Liver (tissue), 9 donors: ENCODE data around the gene ALPP. TPM values are rescaled to one million over a fixed set of nuclear protein-coding genes. Genes with fewer than 3 reads are reported as not detected.
"Not testable (repeated sequence)": the region's sequence is repeated elsewhere in the genome, so short reads cannot be mapped to it uniquely, and the experiment has no call there.

ENCODE experiments used
- DNase-seq: peaks from one replicate; pipeline ENCODE4 v3.0.0-alpha.2; 2017; ENCODE audit warnings: low spot score
- H3K27ac ChIP-seq, 2 donors: one replicate each; pipeline ENCODE4 v1.7.0; 2013; ENCODE audit warnings: inconsistent platforms in 2 of 2, low read length in 2 of 2, control low read depth in 1 of 2, low read depth in 1 of 2, mild to moderate bottlenecking in 1 of 2
- H3K27me3 ChIP-seq, 4 donors: one replicate each; pipeline versions ENCODE4 v1.6.1 to v1.7.0; 2013; ENCODE audit warnings: low read length in 3 of 4, inconsistent platforms in 1 of 4, mild to moderate bottlenecking in 1 of 4, moderate library complexity in 1 of 4; ENCODE audit not compliant: control insufficient read depth in 4 of 4, insufficient read depth in 4 of 4
- H3K36me3 ChIP-seq, 4 donors: one replicate each; pipeline versions ENCODE4 v1.6.1 to v1.7.0; 2013; ENCODE audit warnings: low read length in 3 of 4, mild to moderate bottlenecking in 3 of 4, low read depth in 1 of 4, moderate library complexity in 1 of 4; ENCODE audit not compliant: control insufficient read depth in 4 of 4, insufficient read depth in 3 of 4
- H3K4me1 ChIP-seq, 4 donors: one replicate each; pipeline versions ENCODE4 v1.6.1 to v1.7.0; 2013; ENCODE audit warnings: low read length in 3 of 4, mild to moderate bottlenecking in 3 of 4, moderate library complexity in 1 of 4; ENCODE audit not compliant: control insufficient read depth in 4 of 4, insufficient read depth in 4 of 4
- H3K4me3 ChIP-seq, 3 donors: one replicate each; pipeline versions ENCODE4 v1.6.1 to v1.7.0; 2013; ENCODE audit warnings: low read length in 3 of 3, control low read depth in 1 of 3, low read depth in 1 of 3, mild to moderate bottlenecking in 1 of 3
- H3K9ac ChIP-seq, 2 donors: one replicate each; pipeline ENCODE4 v1.7.0; 2013; ENCODE audit warnings: low read length in 2 of 2, mild to moderate bottlenecking in 2 of 2, moderate library complexity in 2 of 2, control low read depth in 1 of 2, low read depth in 1 of 2
- H3K9me3 ChIP-seq, 4 donors: one replicate each; pipeline versions ENCODE4 v1.6.1 to v1.7.0; 2013; ENCODE audit warnings: low read length in 3 of 4; ENCODE audit not compliant: control insufficient read depth in 4 of 4
- ATF3 ChIP-seq: IDR thresholded peaks from 2 replicates; pipeline ENCODE4 v1.6.1; 2016; ENCODE audit warnings: antibody characterized with exemption
- EGR1 ChIP-seq, 2 donors: IDR thresholded peaks; 2 replicates each; pipeline ENCODE4 v1.6.1; 2016 to 2018; ENCODE audit warnings: antibody characterized with exemption in 2 of 2, low read depth in 2 of 2
- GABPA ChIP-seq, 2 donors: IDR thresholded peaks in 1 of 2; conservative IDR thresholded peaks in 1 of 2; 2 replicates each; pipeline ENCODE4 v1.6.1; 2016; ENCODE audit warnings: antibody characterized with exemption in 2 of 2, mild to moderate bottlenecking in 1 of 2, moderate library complexity in 1 of 2
- HNF4A ChIP-seq, 2 donors: conservative IDR thresholded peaks; 2 replicates each; pipeline ENCODE4 v1.6.1; 2016; ENCODE audit warnings: antibody characterized with exemption in 2 of 2, mild to moderate bottlenecking in 2 of 2
- JUND ChIP-seq, 2 donors: IDR thresholded peaks; 2 replicates each; pipeline ENCODE4 v1.6.1; 2016; ENCODE audit warnings: antibody characterized with exemption in 2 of 2
- SP1 ChIP-seq: IDR thresholded peaks from 2 replicates; pipeline ENCODE4 v1.6.1; 2018; ENCODE audit warnings: antibody characterized with exemption, mild to moderate bottlenecking
- TAF1 ChIP-seq: conservative IDR thresholded peaks from 2 replicates; pipeline ENCODE4 v1.6.1; 2016; ENCODE audit warnings: antibody characterized with exemption, mild to moderate bottlenecking
- YY1 ChIP-seq: IDR thresholded peaks from 2 replicates; pipeline ENCODE4 v1.6.1; 2016; ENCODE audit warnings: antibody characterized with exemption, mild to moderate bottlenecking
- WGBS: extraction: QIAGEN DNeasy Blood & Tissue Kit; methylation state at CpG from one replicate; pipeline ENCODE4 v1.1.7; 2013; 5-methylcytosine and 5-hydroxymethylcytosine counted together
- polyA plus RNA-seq, 2 donors: library from polyadenylated mRNA; stranded (reverse) in 1 of 2; unstranded in 1 of 2; fragments of 200-250 nt in 1 of 2; fragments of >200 nt in 1 of 2; fragmentation: Nextera tagmentation in 1 of 2; extraction: Ambion mirVana in 1 of 2; gene quantifications; one replicate each; pipeline versions ENCODE4 v1.2.1 to v1.2.3, GENCODE V29; 2013 to 2015
- total RNA-seq, 2 donors: library from RNA; depleted of rRNA; stranded (reverse); fragments of >200 nt; gene quantifications; one replicate each; pipeline ENCODE4 v1.2.3, GENCODE V29; 2014
- TF ChIP-seq, protein P1 (sequence below): IDR thresholded peaks from 2 replicates; pipeline ENCODE4 v1.6.1; 2016; ENCODE audit warnings: antibody characterized with exemption
- donor health status: healthy.
- donor health status: healthy.
- donor health status: healthy.
- donor health status: healthy.
- donor health status: healthy.

The ALPP gene
- total and polyA plus RNA-seq, 4 donors: not detected

GRCh38 chr2:232369126-232369951, 9.2 kb upstream of the ALPP start:
- 83% methylated on average over 15 of the region's 15 CpGs for WGBS
- H3K4me1 ChIP-seq: peaks cover 0 to 2% (median 0%) of the 10 kb centered on the region in 4 donors
- no peak for DNase-seq
- TF ChIP-seq, protein P1, sequence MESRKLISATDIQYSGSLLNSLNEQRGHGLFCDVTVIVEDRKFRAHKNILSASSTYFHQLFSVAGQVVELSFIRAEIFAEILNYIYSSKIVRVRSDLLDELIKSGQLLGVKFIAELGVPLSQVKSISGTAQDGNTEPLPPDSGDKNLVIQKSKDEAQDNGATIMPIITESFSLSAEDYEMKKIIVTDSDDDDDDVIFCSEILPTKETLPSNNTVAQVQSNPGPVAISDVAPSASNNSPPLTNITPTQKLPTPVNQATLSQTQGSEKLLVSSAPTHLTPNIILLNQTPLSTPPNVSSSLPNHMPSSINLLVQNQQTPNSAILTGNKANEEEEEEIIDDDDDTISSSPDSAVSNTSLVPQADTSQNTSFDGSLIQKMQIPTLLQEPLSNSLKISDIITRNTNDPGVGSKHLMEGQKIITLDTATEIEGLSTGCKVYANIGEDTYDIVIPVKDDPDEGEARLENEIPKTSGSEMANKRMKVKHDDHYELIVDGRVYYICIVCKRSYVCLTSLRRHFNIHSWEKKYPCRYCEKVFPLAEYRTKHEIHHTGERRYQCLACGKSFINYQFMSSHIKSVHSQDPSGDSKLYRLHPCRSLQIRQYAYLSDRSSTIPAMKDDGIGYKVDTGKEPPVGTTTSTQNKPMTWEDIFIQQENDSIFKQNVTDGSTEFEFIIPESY: no peak
- TF ChIP-seq SP1 (no peak), GABPA (IDR thresholded peaks at IDR 0.05 in 1 of 2, conservative IDR thresholded peaks at IDR 0.05 in 1 of 2) (no peak), TAF1 (no peak), EGR1 (IDR thresholded peaks at IDR 0.05; ENCODE audit: low read depth in 2 of 2) (no peak), HNF4A (conservative IDR thresholded peaks at IDR 0.05) (peak in 1 of 2 donors; percentile 16), YY1 (no peak), ATF3 (no peak)
- no peak overlapping the region for H3K4me3 ChIP-seq
- H3K9ac ChIP-seq: no peak overlapping the region
- no peaks in the 10 kb centered on the region for H3K9me3 ChIP-seq
- no peaks in the 10 kb centered on the region for H3K36me3 ChIP-seq
- no peaks in the 10 kb centered on the region for H3K27me3 ChIP-seq
- no peak overlapping the region for H3K27ac ChIP-seq

DNA sequence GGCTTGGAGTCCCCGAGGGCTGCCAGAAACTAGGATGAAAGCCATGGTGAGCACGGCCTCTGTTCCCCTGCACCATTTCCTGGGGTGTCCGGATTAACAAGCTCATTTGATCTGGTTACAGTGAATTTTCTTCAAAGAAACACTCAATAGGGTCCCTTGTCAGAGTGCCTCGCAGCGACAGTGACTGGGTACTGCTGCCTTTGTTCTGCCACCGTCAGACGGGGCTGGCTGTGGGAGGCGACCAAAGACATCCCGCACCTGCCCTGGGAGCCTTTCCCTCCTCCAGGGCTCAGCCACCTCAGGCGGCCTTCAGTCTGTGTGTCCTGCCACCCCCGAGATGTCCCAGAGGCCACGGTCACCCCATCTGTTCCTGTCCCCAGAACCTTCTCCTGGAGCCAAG, 8.5 kb upstream of the ALPP start:
- H3K36me3 ChIP-seq, H3K9ac ChIP-seq, H3K4me3 ChIP-seq, DNase-seq, H3K27ac ChIP-seq, H3K27me3 ChIP-seq, H3K9me3 ChIP-seq, H3K4me1 ChIP-seq: not testable (repeated sequence)
- 50% methylated on average over 10 of the region's 12 CpGs for WGBS

DNA sequence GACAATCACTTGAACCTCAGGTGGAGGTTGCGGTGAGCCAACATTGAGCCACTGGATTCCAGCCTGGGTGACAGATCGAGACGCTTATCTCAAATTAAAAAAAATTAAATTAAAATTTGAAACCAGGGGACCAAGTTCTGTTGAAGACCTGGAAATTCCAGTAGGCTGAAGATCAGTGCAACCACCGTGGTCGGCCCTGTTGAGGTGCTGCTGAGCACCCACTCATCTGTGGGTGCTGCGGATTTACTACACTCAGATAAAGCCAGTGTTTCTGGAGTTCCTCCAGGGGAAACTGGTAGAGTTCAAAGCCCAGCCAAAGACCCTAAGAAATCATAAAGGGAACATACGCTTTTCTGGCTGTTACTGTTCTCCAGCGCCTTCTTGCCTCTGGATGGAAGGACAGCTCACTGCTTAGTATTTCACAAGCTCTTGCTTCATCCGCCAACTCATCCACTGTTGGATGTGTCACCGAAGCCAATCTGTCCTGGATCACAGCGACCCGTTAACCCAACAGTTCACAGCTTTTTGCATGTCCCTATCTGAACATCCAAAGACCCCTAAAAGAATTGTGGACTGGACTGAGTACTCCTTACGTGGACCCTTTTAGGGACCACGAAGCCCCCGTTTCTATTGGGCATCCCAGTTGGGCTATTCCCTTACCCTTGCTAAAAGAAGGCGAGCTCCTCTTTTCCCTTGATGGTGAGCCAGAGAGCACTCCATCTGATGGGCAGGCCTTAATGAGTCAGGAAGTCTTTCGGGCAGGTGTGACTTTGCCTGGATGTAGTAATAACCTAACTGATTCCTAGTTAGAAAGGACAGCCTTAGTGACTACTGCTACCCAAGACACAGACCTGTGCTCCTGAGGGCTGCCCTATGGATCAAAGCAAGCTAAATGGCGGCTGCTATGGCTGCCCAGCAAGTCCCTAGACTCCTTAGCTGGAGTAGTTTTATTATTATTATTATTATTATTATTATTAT, 6.0 kb upstream of the ALPP start:
- 93% methylated on average over 18 of the region's 18 CpGs for WGBS
- Histone ChIP-seq H3K4me3 (no peak overlapping the region), H3K27ac (no peak overlapping the region), H3K9ac (no peak overlapping the region), H3K4me1 (no peaks in the 10 kb centered on the region), H3K9me3 (no peaks in the 10 kb centered on the region), H3K27me3 (no peaks in the 10 kb centered on the region), H3K36me3 (no peaks in the 10 kb centered on the region)
- DNase-seq: no peak
- no peak for TF ChIP-seq JUND (IDR thresholded peaks at IDR 0.05)
